A673 (cell line): Measurements from ENCODE around the gene YPEL2. TPM values are rescaled to one million over a fixed set of nuclear protein-coding genes. Genes with fewer than 3 reads are reported as not detected.

ENCODE experiments used
- BruUV-seq: library from RNA; stranded (reverse); fragments of 400-500 nt; replicated peaks from 2 replicates; lab custom pipeline; 2021; lab: Mats Ljungman, UMichigan
- CTCF ChIA-PET: fragments of 300-600 bp; sonication (Branson Sonifier 250); formaldehyde crosslinking; loops from one replicate; lab custom pipeline; 2022; ENCODE audit warnings: antibody characterized with exemption; lab: Charles Lee
- POLR2A ChIA-PET: fragments of 300-600 bp; sonication (Branson Sonifier 250); formaldehyde crosslinking; loops from one replicate; lab custom pipeline; 2022; ENCODE audit warnings: antibody characterized with exemption; ENCODE audit not compliant: low non-redundant PET; lab: Charles Lee
- DNase-seq: peaks from one replicate; pipeline ENCODE4 v3.0.0-alpha.2; 2015; ENCODE audit warnings: low spot score
- H3K27ac ChIP-seq: fragments of 200-600 bp; sonication (generic); 2 replicates; pipeline ENCODE4 v1.5.1; 2016; ENCODE audit warnings: mixed run types, low read depth, mild to moderate bottlenecking, mixed read lengths, antibody characterized with exemption, low read length; ENCODE audit not compliant: poor library complexity, severe bottlenecking
- H3K27me3 ChIP-seq: fragments of 200-600 bp; sonication (generic); replicated peaks from 2 replicates; pipeline ENCODE4 v1.6.1; 2017; ENCODE audit warnings: mixed run types, low read depth, mild to moderate bottlenecking, mixed read lengths, antibody characterized with exemption, low read length; ENCODE audit not compliant: insufficient read depth, poor library complexity
- H3K36me3 ChIP-seq: fragments of 200-600 bp; sonication (generic); 2 replicates; pipeline ENCODE4 v1.6.1; 2016; ENCODE audit warnings: mixed run types, mild to moderate bottlenecking, mixed read lengths, antibody characterized with exemption, low read length; ENCODE audit not compliant: insufficient read depth, poor library complexity, severe bottlenecking
- H3K4me1 ChIP-seq: fragments of 200-600 bp; sonication (generic); 2 replicates; pipeline ENCODE4 v1.6.1; 2017; ENCODE audit warnings: mixed run types, mild to moderate bottlenecking, mixed read lengths, antibody characterized with exemption, low read length; ENCODE audit not compliant: insufficient read depth, poor library complexity, severe bottlenecking
- H3K4me3 ChIP-seq: fragments of 200-600 bp; sonication (generic); 2 replicates; pipeline ENCODE4 v1.5.1; 2016; ENCODE audit warnings: low read depth, mixed run types, mild to moderate bottlenecking, mixed read lengths, low read length; ENCODE audit not compliant: poor library complexity, severe bottlenecking
- H3K9me3 ChIP-seq: fragments of 200-600 bp; sonication (generic); 2 replicates; pipeline ENCODE4 v1.6.1; 2016; ENCODE audit warnings: mixed run types, low read depth, mild to moderate bottlenecking, mixed read lengths, antibody characterized with exemption, low read length; ENCODE audit not compliant: poor library complexity, severe bottlenecking
- EZH2 ChIP-seq: fragments of 200-600 bp; sonication (generic); IDR thresholded peaks from 2 replicates; pipeline ENCODE4 v1.6.1; 2017; ENCODE audit warnings: borderline replicate concordance, low read depth, mild to moderate bottlenecking, mixed read lengths, antibody characterized with exemption, low read length; ENCODE audit not compliant: poor library complexity, severe bottlenecking
- intact Hi-C: fragments of 100-400 bp; cut with micrococcal nuclease; formaldehyde crosslinking; loops from one replicate; pipeline ENCODE4 v1.10.0; 2022; ENCODE audit not compliant: unreplicated experiment
- total RNA-seq: library from RNA; stranded (reverse); gene quantifications from 2 replicates; pipeline ENCODE4 v1.2.3, GENCODE V29; 2021
- TF ChIP-seq, protein P1 (sequence below): fragments of 300-800, 200-600 bp; sonication (generic); conservative IDR thresholded peaks from 2 replicates; pipeline ENCODE4 v1.5.1; 2017; ENCODE audit warnings: low read depth, mild to moderate bottlenecking, antibody characterized with exemption, low read length, moderate library complexity, mixed read lengths

YPEL2 gene
- total RNA-seq, 1 experiment from 2014 or later = 0.60 TPM

DNA sequence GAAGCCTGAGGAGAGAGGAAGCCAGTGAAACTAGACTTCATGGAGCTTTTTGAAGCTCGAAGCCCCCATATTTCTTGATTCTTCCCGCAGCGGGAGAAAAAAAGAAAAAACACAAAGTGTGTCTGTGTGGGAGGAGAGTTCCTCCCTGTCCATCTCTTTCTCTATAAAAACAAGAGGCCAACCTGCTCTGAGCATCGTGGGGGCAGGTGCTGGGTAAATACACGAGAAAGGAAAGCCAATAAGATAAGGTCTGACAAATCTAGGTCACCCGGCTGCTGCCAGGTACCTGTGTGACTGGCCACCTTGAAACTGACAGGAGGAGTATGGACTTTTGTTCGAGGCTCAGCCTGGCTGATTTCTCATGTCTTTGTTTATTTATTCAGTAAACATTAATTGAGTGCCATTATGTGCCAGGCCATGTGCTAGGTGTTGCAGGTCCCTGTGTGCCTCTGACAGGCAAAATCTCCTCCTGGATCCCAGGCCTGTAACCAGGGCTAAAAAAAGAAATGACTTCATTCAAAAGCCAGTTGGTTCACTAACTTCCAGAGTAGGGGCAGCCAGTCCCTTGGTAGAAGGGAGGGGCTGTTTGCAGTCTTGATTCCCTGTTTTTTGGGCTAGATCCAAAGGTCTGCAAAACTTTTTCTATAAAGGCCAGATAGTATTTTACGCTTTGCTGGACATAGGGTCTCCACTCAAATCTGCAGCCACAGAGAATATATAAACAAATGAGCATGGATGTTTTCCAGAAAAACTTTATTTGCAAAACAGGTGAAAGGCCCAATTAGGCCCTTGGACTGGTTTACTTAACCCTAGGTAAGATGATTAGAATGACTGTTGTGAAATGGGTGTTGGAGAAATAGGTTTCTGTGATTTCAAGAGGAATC is 35.6 kb downstream of the YPEL2 start:
- no TSS peak for BruUV-seq
- ChIA-PET CTCF (interaction anchor here (0.6 kb wide), 1 partner anchor 779 kb away, joined by 6 read pairs; no protein-coding TSS in a partner anchor), POLR2A (no interaction called here)
- TF ChIP-seq EZH2 = no peak
- TF ChIP-seq, protein P1, sequence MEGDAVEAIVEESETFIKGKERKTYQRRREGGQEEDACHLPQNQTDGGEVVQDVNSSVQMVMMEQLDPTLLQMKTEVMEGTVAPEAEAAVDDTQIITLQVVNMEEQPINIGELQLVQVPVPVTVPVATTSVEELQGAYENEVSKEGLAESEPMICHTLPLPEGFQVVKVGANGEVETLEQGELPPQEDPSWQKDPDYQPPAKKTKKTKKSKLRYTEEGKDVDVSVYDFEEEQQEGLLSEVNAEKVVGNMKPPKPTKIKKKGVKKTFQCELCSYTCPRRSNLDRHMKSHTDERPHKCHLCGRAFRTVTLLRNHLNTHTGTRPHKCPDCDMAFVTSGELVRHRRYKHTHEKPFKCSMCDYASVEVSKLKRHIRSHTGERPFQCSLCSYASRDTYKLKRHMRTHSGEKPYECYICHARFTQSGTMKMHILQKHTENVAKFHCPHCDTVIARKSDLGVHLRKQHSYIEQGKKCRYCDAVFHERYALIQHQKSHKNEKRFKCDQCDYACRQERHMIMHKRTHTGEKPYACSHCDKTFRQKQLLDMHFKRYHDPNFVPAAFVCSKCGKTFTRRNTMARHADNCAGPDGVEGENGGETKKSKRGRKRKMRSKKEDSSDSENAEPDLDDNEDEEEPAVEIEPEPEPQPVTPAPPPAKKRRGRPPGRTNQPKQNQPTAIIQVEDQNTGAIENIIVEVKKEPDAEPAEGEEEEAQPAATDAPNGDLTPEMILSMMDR = no peak
- Histone ChIP-seq H3K4me3 (no peak overlapping the region), H3K27me3 (no peaks in the 10 kb centered on the region), H3K27ac (no peak overlapping the region), H3K9me3 (no peaks in the 10 kb centered on the region), H3K36me3 (no peaks in the 10 kb centered on the region), H3K4me1 (no peaks in the 10 kb centered on the region)
- no peak for DNase-seq
- intact Hi-C loops = no loop called here

DNA sequence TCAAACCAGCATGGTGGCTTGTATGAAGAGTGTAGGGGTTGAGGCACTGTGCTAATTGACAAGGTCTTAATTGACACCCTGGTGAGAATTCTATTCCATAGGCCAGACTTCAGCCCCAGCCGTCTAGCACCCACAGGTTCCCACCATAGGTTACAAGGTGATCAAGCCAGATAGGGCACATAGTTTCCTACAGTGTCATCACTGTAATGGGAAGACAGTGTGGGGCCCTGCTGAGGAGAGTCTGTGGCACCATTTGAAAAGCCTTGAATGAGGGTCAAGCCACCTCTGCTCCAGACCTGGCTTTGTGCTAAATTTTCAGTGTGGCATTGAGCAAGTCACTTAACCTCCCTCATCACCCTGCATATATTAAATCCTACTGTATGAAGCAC is 36.2 kb downstream of the YPEL2 start:
- H3K27me3 ChIP-seq = no peaks in the 10 kb centered on the region
- no peaks in the 10 kb centered on the region for H3K9me3 ChIP-seq
- intact Hi-C loops = no loop called here
- TF ChIP-seq, protein P1 = no peak
- no peak for TF ChIP-seq EZH2
- H3K36me3 ChIP-seq = no peaks in the 10 kb centered on the region
- ChIA-PET CTCF (no interaction called here), POLR2A (no interaction called here)
- DNase-seq = no peak
- no peak overlapping the region for H3K27ac ChIP-seq
- no TSS peak for BruUV-seq
- H3K4me3 ChIP-seq = no peak overlapping the region
- no peaks in the 10 kb centered on the region for H3K4me1 ChIP-seq

DNA sequence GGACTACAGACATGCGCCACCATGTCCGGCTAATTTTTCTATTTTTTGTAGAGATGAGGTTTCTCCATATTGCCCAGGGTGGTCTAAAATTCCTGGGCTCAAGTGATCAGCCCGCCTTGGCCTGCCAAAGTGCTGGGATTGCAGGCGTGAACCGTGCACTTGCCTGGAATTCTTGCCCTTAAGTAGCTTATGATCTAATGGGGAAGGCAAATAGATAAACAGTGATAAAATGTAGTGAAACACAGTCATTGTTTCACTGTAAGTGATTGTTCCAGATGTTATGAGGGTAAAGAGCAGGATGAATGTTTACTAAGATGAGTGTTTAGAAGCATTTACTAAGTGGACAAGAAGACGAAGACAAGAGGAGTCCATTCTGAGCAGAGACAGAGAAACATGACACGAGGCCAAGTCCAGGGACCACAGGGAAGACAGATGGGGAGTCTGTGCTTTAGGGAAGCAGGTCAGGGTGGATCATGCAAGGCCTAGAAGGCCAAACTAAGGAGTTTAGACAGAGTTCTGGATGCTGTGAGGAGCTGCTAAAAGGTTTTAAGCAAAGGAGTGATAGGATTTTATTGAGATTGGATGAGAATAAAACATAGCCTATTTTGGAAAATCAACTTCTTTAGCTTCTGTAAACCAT is 36.9 kb downstream of the YPEL2 start:
- Histone ChIP-seq H3K27ac (no peak overlapping the region), H3K4me1 (peaks cover 3% of the 10 kb centered on the region), H3K9me3 (no peaks in the 10 kb centered on the region), H3K4me3 (no peak overlapping the region), H3K36me3 (no peaks in the 10 kb centered on the region), H3K27me3 (no peaks in the 10 kb centered on the region)
- CTCF ChIA-PET = no interaction called here
- intact Hi-C loops = no loop called here
- no TSS peak for BruUV-seq
- no peak for DNase-seq
- POLR2A ChIA-PET = interaction anchor here (0.6 kb wide), 1 partner anchor 90 kb away, joined by 3 read pairs; no protein-coding TSS in a partner anchor
- TF ChIP-seq, protein P1 = no peak
- TF ChIP-seq EZH2 = no peak
